Myocyte (in vitro differentiated cells): Measurements from ENCODE around the gene ALOX12B. TPM values are rescaled to one million over a fixed set of nuclear protein-coding genes. Genes with fewer than 3 reads are reported as not detected.

ENCODE experiments used
- DNase-seq: peaks from one replicate; pipeline ENCODE4 v3.0.0-alpha.2; 2012; ENCODE audit warnings: low read depth
- microRNA-seq: library from miRNA; unstranded; fragments of <30 nt; microRNA quantifications from one replicate; pipeline ENCODE4, GENCODE V29; 2016
- total RNA-seq: library from RNA; depleted of rRNA; stranded (reverse); fragments of >200 nt; gene quantifications from 2 replicates; pipeline ENCODE4 v1.2.3, GENCODE V29; 2014

Gene ALOX12B
- total RNA-seq, 1 donor from 2014 or later, result 0.40 TPM

GRCh38 chr17:8046929-8047768 lies 40.4 kb downstream of the ALOX12B start:
- no peak for DNase-seq

- no peak for DNase-seq
Measured at GRCh38 chr17:8046306-8046928, 41.1 kb downstream of the ALOX12B start.

GRCh38 chr17:8044819-8045810 lies 42.4 kb downstream of the ALOX12B start:
- no peak for DNase-seq

- DNase-seq, result no peak
Measured at GRCh38 chr17:8041979-8042378, 45.5 kb downstream of the ALOX12B start.

GRCh38 chr17:8041249-8041928 lies 46.1 kb downstream of the ALOX12B start:
- peak; percentile 69 for DNase-seq

GRCh38 chr17:8039611-8040168 lies 47.8 kb downstream of the ALOX12B start:
- no peak for DNase-seq

- DNase-seq, result no peak
Measured at GRCh38 chr17:8038954-8039610, 48.4 kb downstream of the ALOX12B start, which contains the start of gene ALOX15B. Gene ALOX15B (plus strand): TSS chr17:8039059. CDS start chr17:8039156, 97 bp downstream.

- no peak for DNase-seq
Measured at GRCh38 chr17:8032442-8032841, 55.1 kb downstream of the ALOX12B start.

- no peak for DNase-seq
Measured at GRCh38 chr17:8031950-8032349, 55.6 kb downstream of the ALOX12B start.

- no peak for DNase-seq
Measured at GRCh38 chr17:8031261-8031661, 56.3 kb downstream of the ALOX12B start.

- DNase-seq, result no peak
Measured at GRCh38 chr17:8029121-8029520, 58.4 kb downstream of the ALOX12B start.

- DNase-seq, result no peak
Measured at GRCh38 chr17:8025176-8025911, 62.2 kb downstream of the ALOX12B start.

- DNase-seq, result peak; percentile 19
Measured at GRCh38 chr17:8024161-8024560, 63.4 kb downstream of the ALOX12B start.

Small RNA genes within 50 kb of the gene (microRNA-seq; reads per million reads assigned to microRNA genes)
- gene MIR4314, result not detected

Other genes with a start within 250 kb of the ALOX12B start
- 0.72 and 1.8 TPM in 2 replicates for gene TMEM88, start 232.7 kb downstream of the ALOX12B start, total RNA-seq
- 37.7 and 54.8 TPM in 2 replicates for gene NAA38, start 230.2 kb downstream of the ALOX12B start, total RNA-seq
- 4.0 and 4.3 TPM in 2 replicates for gene CYB5D1, start 229.7 kb downstream of the ALOX12B start, total RNA-seq
- gene CHD3, start 198.9 kb downstream of the ALOX12B start, total RNA-seq, result 104 and 140 TPM in 2 replicates
- gene RNF227, start 171.4 kb downstream of the ALOX12B start, total RNA-seq, result 5.9 and 6.7 TPM in 2 replicates
- gene KCNAB3, start 157.9 kb downstream of the ALOX12B start, total RNA-seq, result 0.10 and 0.53 TPM in 2 replicates
- 27.8 and 28.6 TPM in 2 replicates for gene TRAPPC1, start 155.8 kb downstream of the ALOX12B start, total RNA-seq
- 11.3 and 14.1 TPM in 2 replicates for gene CNTROB, start 155.5 kb downstream of the ALOX12B start, total RNA-seq
- gene GUCY2D, start 85.1 kb downstream of the ALOX12B start, total RNA-seq, result not detected in 2 replicates
- gene ALOX15B, start 48.7 kb downstream of the ALOX12B start, total RNA-seq, result not detected in 2 replicates
- not detected in 2 replicates for gene ALOXE3, start 30.8 kb upstream of the ALOX12B start, total RNA-seq
- 0.16 and 0.53 TPM in 2 replicates for gene HES7, start 36.4 kb upstream of the ALOX12B start, total RNA-seq
- gene PER1, start 64.7 kb upstream of the ALOX12B start, total RNA-seq, result 6.4 and 16.6 TPM in 2 replicates
- 10.5 and 12.3 TPM in 2 replicates for gene VAMP2, start 75.2 kb upstream of the ALOX12B start, total RNA-seq
- 11.5 and 15.9 TPM in 2 replicates for gene TMEM107, start 88.7 kb upstream of the ALOX12B start, total RNA-seq
- 13.1 and 14.0 TPM in 2 replicates for gene BORCS6, start 102.5 kb upstream of the ALOX12B start, total RNA-seq
- gene AURKB, start 122.9 kb upstream of the ALOX12B start, total RNA-seq, result 1.3 and 2.0 TPM in 2 replicates
- gene CTC1, start 160.3 kb upstream of the ALOX12B start, total RNA-seq, result 2.9 and 3.8 TPM in 2 replicates
- gene PFAS, start 161.6 kb upstream of the ALOX12B start, total RNA-seq, result 16.1 and 20.6 TPM in 2 replicates
- gene RANGRF, start 201.0 kb upstream of the ALOX12B start, total RNA-seq, result 10.6 and 10.9 TPM in 2 replicates
- 1.1 and 2.0 TPM in 2 replicates for gene SLC25A35, start 207.7 kb upstream of the ALOX12B start, total RNA-seq
- not detected in 2 replicates for gene ARHGEF15, start 222.5 kb upstream of the ALOX12B start, total RNA-seq